Measurements from ENCODE around the gene RNF32.

The RNF32 gene

GRCh38 chr7:156655983-156656382 lies 15.4 kb downstream of the RNF32 start:
- no peak overlapping the region for H3K4me3 ChIP-seq (ENCODE audit: control insufficient read depth, low read depth, low read length)
- TF ChIP-seq, protein P1, sequence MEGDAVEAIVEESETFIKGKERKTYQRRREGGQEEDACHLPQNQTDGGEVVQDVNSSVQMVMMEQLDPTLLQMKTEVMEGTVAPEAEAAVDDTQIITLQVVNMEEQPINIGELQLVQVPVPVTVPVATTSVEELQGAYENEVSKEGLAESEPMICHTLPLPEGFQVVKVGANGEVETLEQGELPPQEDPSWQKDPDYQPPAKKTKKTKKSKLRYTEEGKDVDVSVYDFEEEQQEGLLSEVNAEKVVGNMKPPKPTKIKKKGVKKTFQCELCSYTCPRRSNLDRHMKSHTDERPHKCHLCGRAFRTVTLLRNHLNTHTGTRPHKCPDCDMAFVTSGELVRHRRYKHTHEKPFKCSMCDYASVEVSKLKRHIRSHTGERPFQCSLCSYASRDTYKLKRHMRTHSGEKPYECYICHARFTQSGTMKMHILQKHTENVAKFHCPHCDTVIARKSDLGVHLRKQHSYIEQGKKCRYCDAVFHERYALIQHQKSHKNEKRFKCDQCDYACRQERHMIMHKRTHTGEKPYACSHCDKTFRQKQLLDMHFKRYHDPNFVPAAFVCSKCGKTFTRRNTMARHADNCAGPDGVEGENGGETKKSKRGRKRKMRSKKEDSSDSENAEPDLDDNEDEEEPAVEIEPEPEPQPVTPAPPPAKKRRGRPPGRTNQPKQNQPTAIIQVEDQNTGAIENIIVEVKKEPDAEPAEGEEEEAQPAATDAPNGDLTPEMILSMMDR (IDR thresholded peaks at IDR 0.05; ENCODE audit: control insufficient read depth, insufficient read depth, low read depth, low read length, missing control alignments) = no peak
- DNase-seq (ENCODE audit: low read depth) = no peak

DNA sequence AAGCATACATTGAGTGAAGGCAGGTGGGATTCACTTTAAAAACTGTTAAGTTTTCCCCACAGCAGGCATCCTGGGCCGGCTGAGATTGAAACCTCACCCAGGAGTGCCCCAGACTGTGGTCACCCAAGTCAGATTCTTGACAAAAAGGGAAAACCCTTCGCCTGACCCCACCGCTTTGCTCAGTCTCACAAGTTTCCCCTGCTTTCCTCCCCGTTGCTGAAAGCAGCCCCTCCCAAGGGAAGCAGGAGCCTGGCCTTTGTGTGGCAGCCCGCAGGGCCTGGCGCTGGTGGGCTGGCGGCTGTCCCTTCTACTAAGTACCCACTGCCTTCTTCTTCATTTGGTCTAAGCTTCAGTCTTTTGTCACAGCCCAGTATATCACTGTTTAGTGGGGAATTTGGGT lies 16.0 kb downstream of the RNF32 start:
- TF ChIP-seq, protein P1 (IDR thresholded peaks at IDR 0.05; ENCODE audit: control insufficient read depth, insufficient read depth, low read depth, low read length, missing control alignments) = no peak

DNA sequence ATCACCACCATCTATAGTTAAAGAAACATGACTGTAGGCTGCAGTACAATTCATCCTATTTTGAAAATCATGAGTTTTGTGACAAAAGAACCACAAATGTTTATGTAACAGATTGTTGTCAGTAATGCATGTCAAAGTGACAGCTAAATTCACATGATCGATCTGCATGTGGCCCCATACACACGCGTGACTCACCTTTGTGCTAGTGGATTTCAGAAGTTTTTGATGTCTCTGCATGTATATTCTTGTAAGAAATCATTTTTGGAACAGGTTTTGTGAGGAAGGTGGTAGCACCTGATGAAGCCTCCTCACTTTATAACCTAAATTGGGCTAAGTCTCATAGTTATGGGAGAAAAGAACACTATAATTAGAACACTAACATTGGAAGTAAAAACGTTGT lies 17.1 kb downstream of the RNF32 start:
- TF ChIP-seq, protein P1 (IDR thresholded peaks at IDR 0.05; ENCODE audit: control insufficient read depth, insufficient read depth, low read depth, low read length, missing control alignments) = no peak
- H3K4me3 ChIP-seq (ENCODE audit: control insufficient read depth, low read depth, low read length) = no peak overlapping the region
- no peak for DNase-seq (ENCODE audit: low read depth)

More for the DNA sequence above, 16.0 kb downstream of the RNF32 start:
- no peak for DNase-seq (ENCODE audit: low read depth)
- no peak overlapping the region for H3K4me3 ChIP-seq (ENCODE audit: control insufficient read depth, low read depth, low read length)

DNA sequence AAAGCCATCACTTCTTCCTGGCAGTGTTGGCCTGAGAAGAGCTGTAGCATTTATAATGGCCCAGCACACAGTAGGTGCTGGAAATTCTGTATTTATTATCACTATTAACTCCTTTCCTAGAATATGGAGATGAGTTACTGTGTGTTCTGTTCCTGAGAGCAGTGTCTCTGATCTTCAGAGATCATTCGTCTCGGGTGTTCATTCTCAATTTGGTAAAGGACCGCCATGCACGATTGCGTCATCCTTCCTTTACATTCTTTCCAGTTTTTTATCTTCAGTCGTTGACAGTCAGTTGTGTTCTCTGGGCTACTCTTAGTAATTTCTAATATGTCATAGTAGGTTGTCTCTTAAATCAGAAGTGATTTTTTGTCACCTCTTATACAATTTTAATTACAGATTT lies 18.6 kb downstream of the RNF32 start:
- DNase-seq (ENCODE audit: low read depth) = no peak
- no peak overlapping the region for H3K4me3 ChIP-seq (ENCODE audit: control insufficient read depth, low read depth, low read length)
- TF ChIP-seq, protein P1 (IDR thresholded peaks at IDR 0.05; ENCODE audit: control insufficient read depth, insufficient read depth, low read depth, low read length, missing control alignments) = no peak

GRCh38 chr7:156659961-156660360 lies 19.4 kb downstream of the RNF32 start:
- TF ChIP-seq, protein P1 (IDR thresholded peaks at IDR 0.05; ENCODE audit: control insufficient read depth, insufficient read depth, low read depth, low read length, missing control alignments) = no peak
- no peak overlapping the region for H3K4me3 ChIP-seq (ENCODE audit: control insufficient read depth, low read depth, low read length)
- no peak for DNase-seq (ENCODE audit: low read depth)

- DNase-seq (ENCODE audit: low read depth) = no peak
- no peak overlapping the region for H3K4me3 ChIP-seq (ENCODE audit: control insufficient read depth, low read depth, low read length)
- TF ChIP-seq, protein P1 (IDR thresholded peaks at IDR 0.05; ENCODE audit: control insufficient read depth, insufficient read depth, low read depth, low read length, missing control alignments) = no peak
These were observed 21.1 kb downstream of the RNF32 start for GRCh38 chr7:156661637-156662036.

- no peak for DNase-seq (ENCODE audit: low read depth)
- H3K4me3 ChIP-seq (ENCODE audit: control insufficient read depth, low read depth, low read length) = no peak overlapping the region
- TF ChIP-seq, protein P1 (IDR thresholded peaks at IDR 0.05; ENCODE audit: control insufficient read depth, insufficient read depth, low read depth, low read length, missing control alignments) = no peak
These were observed 21.7 kb downstream of the RNF32 start for GRCh38 chr7:156662277-156662676.

All from AG09309 (cell line).